Natural killer cell (primary cell): ENCODE results near the gene CNOT10. TPM values are rescaled to one million over a fixed set of nuclear protein-coding genes. Genes with fewer than 3 reads are reported as not detected.

Source experiments
- ATAC-seq, 3 donors: fragments of 150-1000 bp in 2 of 3; fragments of 200-7000 bp in 1 of 3; cut with Tn5 transposase; 1 replicate in 1 of 3; 2 replicates in 2 of 3; pipeline ENCODE4 v1.10.0; 2021; ENCODE audit warnings: mild to moderate bottlenecking in 2 of 3, moderate library complexity in 2 of 3
- DNase-seq, 2 donors: peaks; one replicate each; pipeline versions ENCODE4 v3.0.0 to v3.0.0-alpha.2; 2013 to 2021; ENCODE audit warnings: mixed read lengths in 1 of 2
- H3K27ac ChIP-seq: one replicate; pipeline ENCODE4 v1.5.1; 2013; ENCODE audit warnings: mild to moderate bottlenecking, low read length
- H3K27me3 ChIP-seq: one replicate; pipeline ENCODE4 v1.6.1; 2013; ENCODE audit warnings: low read length; ENCODE audit not compliant: control insufficient read depth, insufficient read depth
- H3K36me3 ChIP-seq: one replicate; pipeline ENCODE4 v1.6.1; 2013; ENCODE audit warnings: low read length; ENCODE audit not compliant: control insufficient read depth, insufficient read depth
- H3K4me1 ChIP-seq: one replicate; pipeline ENCODE4 v1.6.1; 2013; ENCODE audit warnings: low read length; ENCODE audit not compliant: control insufficient read depth, insufficient read depth
- H3K4me3 ChIP-seq: one replicate; pipeline ENCODE4 v1.5.1; 2013; ENCODE audit warnings: low read length
- H3K9me3 ChIP-seq: one replicate; pipeline ENCODE4 v1.6.1; 2013; ENCODE audit warnings: low read length; ENCODE audit not compliant: control insufficient read depth, insufficient read depth
- H3K27ac Mint-ChIP-seq, 2 donors: one replicate each; pipeline ENCODE4 v1.8.0; 2022; ENCODE audit warnings: mild to moderate bottlenecking in 2 of 2, mixed read lengths in 2 of 2, moderate library complexity in 1 of 2
- H3K27me3 Mint-ChIP-seq, 2 donors: one replicate each; pipeline ENCODE4 v1.8.0; 2022; ENCODE audit warnings: low read depth in 2 of 2, mixed read lengths in 2 of 2
- H3K36me3 Mint-ChIP-seq: one replicate; pipeline ENCODE4 v1.8.0; 2022; ENCODE audit warnings: mixed read lengths
- H3K4me1 Mint-ChIP-seq, 2 donors: one replicate each; pipeline ENCODE4 v1.8.0; 2022; ENCODE audit warnings: mixed read lengths in 2 of 2
- H3K4me3 Mint-ChIP-seq: one replicate; pipeline ENCODE4 v1.8.0; 2022; ENCODE audit warnings: mild to moderate bottlenecking, moderate library complexity, mixed read lengths
- H3K9me3 Mint-ChIP-seq, 2 donors: one replicate each; pipeline ENCODE4 v1.8.0; 2022; ENCODE audit warnings: mixed read lengths in 2 of 2
- WGBS: methylation state at CpG from one replicate; pipeline ENCODE4 v1.1.7; 2013; ENCODE audit warnings: missing lambda C conversion rate; ENCODE audit not compliant: insufficient coverage; 5-methylcytosine and 5-hydroxymethylcytosine counted together
- intact Hi-C: fragments of 100-400 bp; cut with micrococcal nuclease; formaldehyde crosslinking; loops from one replicate; pipeline ENCODE4 v1.14.2; 2022
- total RNA-seq, 4 donors: library from RNA; stranded (reverse); fragments of 120-200 nt in 1 of 4; gene quantifications; one replicate each; pipeline versions ENCODE4 v1.2.3 to v1.2.4, GENCODE V29; 2013 to 2022
- TF ChIP-seq, protein P1 (sequence below): fragments of 200-600 bp; IDR thresholded peaks from one replicate; pipeline ENCODE4 v1.8.0; 2022; ENCODE audit warnings: antibody characterized with exemption

CNOT10 gene
- total RNA-seq, 3 donors from 2014 or later (not counting 1 experiment from before 2014, with no cell fraction given) = 47.1 to 54.3 (median 53.8) TPM

- TF ChIP-seq, protein P1, sequence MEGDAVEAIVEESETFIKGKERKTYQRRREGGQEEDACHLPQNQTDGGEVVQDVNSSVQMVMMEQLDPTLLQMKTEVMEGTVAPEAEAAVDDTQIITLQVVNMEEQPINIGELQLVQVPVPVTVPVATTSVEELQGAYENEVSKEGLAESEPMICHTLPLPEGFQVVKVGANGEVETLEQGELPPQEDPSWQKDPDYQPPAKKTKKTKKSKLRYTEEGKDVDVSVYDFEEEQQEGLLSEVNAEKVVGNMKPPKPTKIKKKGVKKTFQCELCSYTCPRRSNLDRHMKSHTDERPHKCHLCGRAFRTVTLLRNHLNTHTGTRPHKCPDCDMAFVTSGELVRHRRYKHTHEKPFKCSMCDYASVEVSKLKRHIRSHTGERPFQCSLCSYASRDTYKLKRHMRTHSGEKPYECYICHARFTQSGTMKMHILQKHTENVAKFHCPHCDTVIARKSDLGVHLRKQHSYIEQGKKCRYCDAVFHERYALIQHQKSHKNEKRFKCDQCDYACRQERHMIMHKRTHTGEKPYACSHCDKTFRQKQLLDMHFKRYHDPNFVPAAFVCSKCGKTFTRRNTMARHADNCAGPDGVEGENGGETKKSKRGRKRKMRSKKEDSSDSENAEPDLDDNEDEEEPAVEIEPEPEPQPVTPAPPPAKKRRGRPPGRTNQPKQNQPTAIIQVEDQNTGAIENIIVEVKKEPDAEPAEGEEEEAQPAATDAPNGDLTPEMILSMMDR = no peak
- no peaks in the 10 kb centered on the region for H3K9me3 ChIP-seq
- H3K36me3 ChIP-seq = peaks cover 38% of the 10 kb centered on the region
- no peak overlapping the region for H3K27ac Mint-ChIP-seq
- H3K27me3 Mint-ChIP-seq = no peaks in the 10 kb centered on the region
- DNase-seq = no peak
- no peaks in the 10 kb centered on the region for H3K27me3 ChIP-seq
- no peak overlapping the region for H3K4me3 Mint-ChIP-seq
- H3K27ac ChIP-seq = no peak overlapping the region
- no peaks in the 10 kb centered on the region for H3K4me1 ChIP-seq
- H3K9me3 Mint-ChIP-seq = no peaks in the 10 kb centered on the region
- no peaks in the 10 kb centered on the region for H3K4me1 Mint-ChIP-seq
- intact Hi-C loops = no loop called here
- no peaks in the 10 kb centered on the region for H3K36me3 Mint-ChIP-seq
- WGBS = 100% methylated on average over 5 of the region's 5 CpGs
- H3K4me3 ChIP-seq = no peak overlapping the region
- no peak for ATAC-seq
Observed at GRCh38 chr3:32719335-32719734, 34.3 kb downstream of the CNOT10 start.

DNA sequence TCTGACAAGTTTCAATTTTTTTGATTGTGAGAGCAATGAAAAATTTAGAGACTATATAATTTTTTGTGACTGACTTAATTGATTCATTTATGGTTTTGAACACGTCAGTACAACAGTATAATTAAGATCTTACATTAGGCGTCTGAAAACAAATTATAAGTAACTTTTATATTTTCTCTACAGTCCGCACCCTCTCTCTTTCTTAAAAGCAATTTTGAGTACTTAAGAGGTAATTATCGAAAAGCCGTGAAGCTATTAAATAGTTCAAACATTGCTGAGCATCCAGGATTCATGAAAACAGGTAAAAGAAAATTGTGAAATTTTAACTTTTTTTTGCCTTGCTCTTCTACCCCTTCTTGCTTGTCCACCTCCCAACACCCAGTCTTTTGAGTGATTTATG, 34.9 kb downstream of the CNOT10 start:
- no peaks in the 10 kb centered on the region for H3K4me1 ChIP-seq
- DNase-seq (no peak), ATAC-seq (no peak)
- H3K9me3 Mint-ChIP-seq = no peaks in the 10 kb centered on the region
- H3K36me3 Mint-ChIP-seq = no peaks in the 10 kb centered on the region
- H3K4me3 ChIP-seq = no peak overlapping the region
- H3K36me3 ChIP-seq = peaks cover 35% of the 10 kb centered on the region
- H3K9me3 ChIP-seq = no peaks in the 10 kb centered on the region
- H3K27ac ChIP-seq = no peak overlapping the region
- H3K27me3 ChIP-seq = no peaks in the 10 kb centered on the region
- TF ChIP-seq, protein P1 = no peak
- no peak overlapping the region for H3K27ac Mint-ChIP-seq
- no peaks in the 10 kb centered on the region for H3K4me1 Mint-ChIP-seq
- intact Hi-C loops = no loop called here
- WGBS = 100% methylated on average over 1 of the region's 5 CpGs
- H3K27me3 Mint-ChIP-seq = no peaks in the 10 kb centered on the region
- H3K4me3 Mint-ChIP-seq = no peak overlapping the region

- Histone ChIP-seq H3K36me3 (peaks cover 29% of the 10 kb centered on the region), H3K27ac (no peak overlapping the region), H3K9me3 (no peaks in the 10 kb centered on the region), H3K4me3 (no peak overlapping the region), H3K4me1 (no peaks in the 10 kb centered on the region), H3K27me3 (no peaks in the 10 kb centered on the region)
- H3K9me3 Mint-ChIP-seq = no peaks in the 10 kb centered on the region
- no peaks in the 10 kb centered on the region for H3K27me3 Mint-ChIP-seq
- no peak overlapping the region for H3K27ac Mint-ChIP-seq
- TF ChIP-seq, protein P1 = no peak
- no peaks in the 10 kb centered on the region for H3K36me3 Mint-ChIP-seq
- ATAC-seq (no peak), DNase-seq (no peak)
- no peaks in the 10 kb centered on the region for H3K4me1 Mint-ChIP-seq
- H3K4me3 Mint-ChIP-seq = no peak overlapping the region
- intact Hi-C loops = no loop called here
Observed at GRCh38 chr3:32725721-32726120, 40.7 kb downstream of the CNOT10 start.

- intact Hi-C loops = loop anchor here (2.0 kb wide), 1 partner anchor 201 kb away; no protein-coding TSS in a partner anchor
- DNase-seq (peak in 1 of 2 donors; percentile 44), ATAC-seq (peak in 2 of 3 donors; percentile 44 to 52)
- Histone ChIP-seq H3K4me3 (no peak overlapping the region), H3K27ac (no peak overlapping the region), H3K27me3 (no peaks in the 10 kb centered on the region), H3K4me1 (no peaks in the 10 kb centered on the region), H3K36me3 (peaks cover 17% of the 10 kb centered on the region), H3K9me3 (no peaks in the 10 kb centered on the region)
- no peaks in the 10 kb centered on the region for H3K36me3 Mint-ChIP-seq
- no peaks in the 10 kb centered on the region for H3K27me3 Mint-ChIP-seq
- H3K27ac Mint-ChIP-seq = no peak overlapping the region
- H3K4me1 Mint-ChIP-seq = no peaks in the 10 kb centered on the region
- TF ChIP-seq, protein P1 = peak; percentile 57
- no peaks in the 10 kb centered on the region for H3K9me3 Mint-ChIP-seq
- no peak overlapping the region for H3K4me3 Mint-ChIP-seq
Observed at GRCh38 chr3:32733631-32734229, 48.7 kb downstream of the CNOT10 start.
